HG02610 (cell line): Measurements from ENCODE around the gene SLC9A3.

Experiments used
- ATAC-seq: cut with Tn5 transposase; IDR thresholded peaks from one replicate; pipeline ENCODE4 v1.9.1; 2021; ENCODE audit warnings: mild to moderate bottlenecking, moderate library complexity; ENCODE audit not compliant: unreplicated experiment

SLC9A3 gene

GRCh38 chr5:433836-434235 lies 90.4 kb downstream of the SLC9A3 start:
- ATAC-seq, result no peak

- no peak for ATAC-seq
These were observed 91.1 kb downstream of the SLC9A3 start for GRCh38 chr5:432928-433791.

GRCh38 chr5:432201-432927 lies 91.9 kb downstream of the SLC9A3 start:
- no peak for ATAC-seq

GRCh38 chr5:431711-432050 lies 92.6 kb downstream of the SLC9A3 start:
- ATAC-seq, result no peak

- ATAC-seq, result peak; percentile 63
These were observed 93.1 kb downstream of the SLC9A3 start for GRCh38 chr5:431001-431710.

DNA sequence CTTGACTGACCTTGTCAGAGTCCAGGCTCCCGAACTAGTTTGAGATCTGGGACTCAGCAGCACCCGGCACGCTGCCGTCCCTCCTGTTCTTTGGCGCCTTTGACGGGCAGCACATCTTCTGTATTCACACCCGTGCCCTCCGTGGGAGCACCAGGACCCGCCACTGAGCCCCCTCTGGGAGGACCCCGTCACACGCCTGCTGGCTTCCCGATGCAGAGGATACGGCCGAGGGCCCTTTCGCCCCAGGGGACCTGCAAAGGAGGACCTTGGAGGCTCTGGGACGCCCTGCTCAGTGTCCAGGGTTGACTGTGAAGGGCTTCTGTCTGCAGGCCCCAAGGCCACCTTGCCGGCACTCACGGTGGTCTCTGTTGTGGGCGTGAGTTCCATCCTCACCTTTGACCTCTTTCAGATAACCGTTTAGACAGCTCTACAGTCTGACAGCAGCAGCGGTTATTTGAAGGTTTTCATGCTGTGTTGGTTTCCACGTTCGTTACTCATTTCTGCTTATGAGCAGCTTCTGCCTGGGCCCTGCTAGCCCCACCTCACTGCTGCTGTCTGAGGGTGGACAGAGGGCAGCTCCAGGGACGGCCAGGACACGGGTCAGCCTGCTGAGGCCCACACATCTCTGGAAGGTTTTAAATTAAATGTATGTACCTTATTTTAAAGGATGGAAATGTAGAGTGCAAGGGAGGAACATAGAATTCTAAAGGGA lies 93.9 kb downstream of the SLC9A3 start:
- ATAC-seq, result no peak

DNA sequence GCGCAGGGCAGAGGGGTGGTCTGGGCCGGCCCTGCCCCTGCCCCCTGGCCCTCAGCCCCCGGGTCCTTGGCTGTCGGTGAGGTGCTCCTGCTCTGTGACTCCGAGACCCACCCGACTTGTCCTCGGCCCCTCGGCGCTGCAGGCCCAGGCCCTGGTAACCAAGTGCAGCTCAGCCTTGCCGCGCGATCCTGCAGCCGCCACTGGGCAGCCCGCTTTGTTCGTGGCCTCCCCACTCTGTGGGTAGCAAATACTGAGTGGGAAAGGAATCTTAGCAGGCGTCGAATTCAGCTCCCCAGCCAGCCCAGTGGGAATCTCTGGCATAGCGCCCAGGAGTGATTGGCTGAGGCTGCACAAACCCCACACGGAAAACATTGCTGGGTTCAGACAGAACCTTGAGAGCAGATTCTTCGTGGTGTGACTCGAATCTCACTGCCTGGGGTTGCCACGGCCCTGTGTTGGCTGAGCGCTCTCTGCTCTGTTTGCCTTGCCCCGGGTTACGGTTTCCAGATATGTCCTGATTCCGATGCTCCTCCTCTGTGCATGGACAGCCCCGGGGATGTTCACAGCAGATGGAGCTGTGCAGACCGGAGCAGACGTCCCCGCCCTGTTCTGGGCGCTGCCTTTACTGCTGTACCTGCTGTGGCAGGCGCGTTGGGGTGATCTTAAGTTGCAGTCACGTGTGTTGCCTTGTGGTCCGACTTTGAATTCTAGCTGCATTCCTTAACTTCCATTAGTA lies 94.6 kb downstream of the SLC9A3 start:
- ATAC-seq, result no peak

- ATAC-seq, result no peak
These were observed 95.3 kb downstream of the SLC9A3 start for GRCh38 chr5:428754-429452.

- no peak for ATAC-seq
These were observed 96.0 kb downstream of the SLC9A3 start for GRCh38 chr5:428219-428618.

DNA sequence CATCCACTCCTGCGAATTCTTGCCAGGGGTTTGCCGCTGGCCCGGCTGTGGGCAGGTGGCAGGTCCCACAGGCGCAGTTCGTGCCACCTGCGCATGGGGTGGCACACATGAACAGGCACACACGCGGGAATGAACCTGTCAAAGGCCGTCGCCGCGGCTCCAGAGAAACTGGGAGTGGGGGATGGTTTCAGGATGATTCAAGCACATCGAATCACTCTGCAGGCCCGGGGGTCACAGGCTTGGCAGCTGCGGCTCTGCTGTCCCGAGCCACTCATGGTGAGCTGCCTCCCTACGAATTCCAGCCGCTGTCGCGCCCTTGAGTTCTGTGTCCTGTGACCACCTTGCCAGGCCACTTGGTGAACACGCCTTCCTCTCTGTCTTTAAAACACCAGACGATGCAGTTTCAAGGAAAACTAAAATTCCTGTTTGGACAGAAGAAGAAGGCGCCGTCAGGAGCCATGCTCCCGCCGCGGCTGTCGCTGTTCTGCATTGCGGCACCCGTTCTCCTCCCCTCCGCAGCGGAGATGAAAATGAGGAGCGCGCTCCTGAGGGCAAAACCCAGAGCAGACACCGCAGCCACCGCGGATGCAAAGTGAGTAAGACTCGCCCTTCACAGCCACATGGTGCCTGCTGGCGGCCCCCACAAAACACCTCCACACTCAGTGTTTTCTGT lies 96.7 kb downstream of the SLC9A3 start:
- no peak for ATAC-seq

- no peak for ATAC-seq
These were observed 97.8 kb downstream of the SLC9A3 start for GRCh38 chr5:426392-426976.

DNA sequence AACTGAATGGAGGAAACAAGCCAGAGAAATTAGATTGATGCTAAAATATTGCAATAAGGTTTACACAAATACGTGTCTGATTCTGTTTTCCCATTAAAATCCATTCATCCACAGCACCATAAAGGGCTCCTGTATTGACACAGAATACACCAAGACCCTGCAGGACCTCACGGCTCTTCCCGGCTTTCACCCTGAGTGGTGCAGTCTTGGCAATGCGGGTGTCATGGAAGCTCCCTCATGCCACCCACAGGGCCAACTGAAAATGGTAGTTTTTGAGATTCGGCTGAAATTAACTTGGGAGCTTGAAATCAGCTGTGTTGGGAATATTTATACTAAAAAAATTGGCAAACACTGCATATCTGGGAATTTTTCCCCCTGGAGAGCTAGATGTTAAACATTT lies 98.5 kb downstream of the SLC9A3 start:
- no peak for ATAC-seq

GRCh38 chr5:424301-425110 lies 99.7 kb downstream of the SLC9A3 start:
- ATAC-seq, result peak; percentile 77

- no peak for ATAC-seq
These were observed 100.5 kb downstream of the SLC9A3 start for GRCh38 chr5:423626-424261.

GRCh38 chr5:423233-423565 lies 101.0 kb downstream of the SLC9A3 start:
- ATAC-seq, result no peak

- ATAC-seq, result no peak
These were observed 101.7 kb downstream of the SLC9A3 start for GRCh38 chr5:422323-423232.

- ATAC-seq, result no peak
These were observed 102.3 kb downstream of the SLC9A3 start for GRCh38 chr5:421901-422300.
